ENCODE measurements around the gene PLA2G12A. TPM values are rescaled to one million over a fixed set of nuclear protein-coding genes. Genes with fewer than 3 reads are reported as not detected.

The PLA2G12A gene
- total RNA-seq, 1 donor from 2014 or later, result 31.1 TPM

DNA sequence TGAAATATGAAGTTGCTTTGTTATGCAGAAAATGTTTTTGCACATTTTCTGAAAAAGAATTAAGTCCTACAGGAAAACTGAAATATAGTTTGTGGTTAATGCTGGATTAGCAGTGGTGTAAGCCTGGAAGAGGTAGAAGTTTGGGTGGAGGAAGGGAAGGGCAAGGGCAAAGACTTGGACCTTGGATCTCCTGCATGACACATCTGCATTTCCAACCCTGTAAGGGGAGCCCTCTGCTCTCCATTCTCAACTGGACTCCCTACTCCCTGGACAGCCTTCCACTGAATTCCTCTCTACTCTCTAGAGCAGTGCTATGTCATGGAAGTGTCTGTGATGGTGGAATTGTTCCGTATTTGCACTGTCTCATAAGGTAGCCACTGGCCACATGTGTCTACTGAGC is 31.2 kb downstream of the PLA2G12A start:
- peaks cover 21% of the 10 kb centered on the region for H3K4me1 Mint-ChIP-seq (ENCODE audit: unreplicated experiment)
- no peaks in the 10 kb centered on the region for H3K9me3 Mint-ChIP-seq (ENCODE audit: unreplicated experiment)
- peaks cover 44% of the 10 kb centered on the region for H3K36me3 Mint-ChIP-seq (ENCODE audit: low read depth, unreplicated experiment)
- TF ChIP-seq, protein P1, sequence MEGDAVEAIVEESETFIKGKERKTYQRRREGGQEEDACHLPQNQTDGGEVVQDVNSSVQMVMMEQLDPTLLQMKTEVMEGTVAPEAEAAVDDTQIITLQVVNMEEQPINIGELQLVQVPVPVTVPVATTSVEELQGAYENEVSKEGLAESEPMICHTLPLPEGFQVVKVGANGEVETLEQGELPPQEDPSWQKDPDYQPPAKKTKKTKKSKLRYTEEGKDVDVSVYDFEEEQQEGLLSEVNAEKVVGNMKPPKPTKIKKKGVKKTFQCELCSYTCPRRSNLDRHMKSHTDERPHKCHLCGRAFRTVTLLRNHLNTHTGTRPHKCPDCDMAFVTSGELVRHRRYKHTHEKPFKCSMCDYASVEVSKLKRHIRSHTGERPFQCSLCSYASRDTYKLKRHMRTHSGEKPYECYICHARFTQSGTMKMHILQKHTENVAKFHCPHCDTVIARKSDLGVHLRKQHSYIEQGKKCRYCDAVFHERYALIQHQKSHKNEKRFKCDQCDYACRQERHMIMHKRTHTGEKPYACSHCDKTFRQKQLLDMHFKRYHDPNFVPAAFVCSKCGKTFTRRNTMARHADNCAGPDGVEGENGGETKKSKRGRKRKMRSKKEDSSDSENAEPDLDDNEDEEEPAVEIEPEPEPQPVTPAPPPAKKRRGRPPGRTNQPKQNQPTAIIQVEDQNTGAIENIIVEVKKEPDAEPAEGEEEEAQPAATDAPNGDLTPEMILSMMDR (IDR thresholded peaks at IDR 0.05; ENCODE audit: unreplicated experiment), result no peak
- H3K27ac Mint-ChIP-seq (ENCODE audit: unreplicated experiment), result no peak overlapping the region
- H3K4me3 Mint-ChIP-seq (ENCODE audit: unreplicated experiment), result no peak overlapping the region
- DNase-seq (ENCODE audit: low spot score), result no peak
- H3K27me3 Mint-ChIP-seq (ENCODE audit: unreplicated experiment), result peaks cover 9% of the 10 kb centered on the region

DNA sequence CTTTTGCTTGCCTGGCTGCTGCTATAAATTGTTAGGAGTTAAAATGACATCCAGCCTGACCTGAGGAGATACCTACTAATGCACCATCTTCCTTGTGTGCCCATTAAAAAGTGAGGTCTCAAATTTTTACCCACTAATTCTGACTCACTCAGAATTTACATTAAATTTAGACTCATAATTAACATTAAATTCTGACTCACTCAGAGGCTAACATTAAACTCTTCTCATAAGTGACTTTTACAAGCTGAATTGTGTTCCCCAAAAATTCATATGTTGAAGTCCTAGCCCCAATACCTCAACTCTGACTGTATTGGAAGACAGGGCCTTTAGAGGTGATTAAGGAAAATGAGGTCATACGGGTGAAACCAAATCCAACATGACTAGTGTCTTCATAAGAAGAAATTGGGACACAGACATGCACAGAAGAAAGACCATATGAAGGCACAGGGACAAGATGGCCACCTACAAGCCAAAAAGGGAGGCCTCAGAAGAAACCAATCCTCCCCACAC is 38.4 kb downstream of the PLA2G12A start:
- no peak overlapping the region for H3K27ac Mint-ChIP-seq (ENCODE audit: unreplicated experiment)
- DNase-seq (ENCODE audit: low spot score), result no peak
- H3K9me3 Mint-ChIP-seq (ENCODE audit: unreplicated experiment), result no peaks in the 10 kb centered on the region
- H3K36me3 Mint-ChIP-seq (ENCODE audit: low read depth, unreplicated experiment), result peaks cover 42% of the 10 kb centered on the region
- TF ChIP-seq, protein P1 (IDR thresholded peaks at IDR 0.05; ENCODE audit: unreplicated experiment), result no peak
- H3K27me3 Mint-ChIP-seq (ENCODE audit: unreplicated experiment), result peaks cover 3% of the 10 kb centered on the region
- no peak overlapping the region for H3K4me3 Mint-ChIP-seq (ENCODE audit: unreplicated experiment)
- no peaks in the 10 kb centered on the region for H3K4me1 Mint-ChIP-seq (ENCODE audit: unreplicated experiment)

DNA sequence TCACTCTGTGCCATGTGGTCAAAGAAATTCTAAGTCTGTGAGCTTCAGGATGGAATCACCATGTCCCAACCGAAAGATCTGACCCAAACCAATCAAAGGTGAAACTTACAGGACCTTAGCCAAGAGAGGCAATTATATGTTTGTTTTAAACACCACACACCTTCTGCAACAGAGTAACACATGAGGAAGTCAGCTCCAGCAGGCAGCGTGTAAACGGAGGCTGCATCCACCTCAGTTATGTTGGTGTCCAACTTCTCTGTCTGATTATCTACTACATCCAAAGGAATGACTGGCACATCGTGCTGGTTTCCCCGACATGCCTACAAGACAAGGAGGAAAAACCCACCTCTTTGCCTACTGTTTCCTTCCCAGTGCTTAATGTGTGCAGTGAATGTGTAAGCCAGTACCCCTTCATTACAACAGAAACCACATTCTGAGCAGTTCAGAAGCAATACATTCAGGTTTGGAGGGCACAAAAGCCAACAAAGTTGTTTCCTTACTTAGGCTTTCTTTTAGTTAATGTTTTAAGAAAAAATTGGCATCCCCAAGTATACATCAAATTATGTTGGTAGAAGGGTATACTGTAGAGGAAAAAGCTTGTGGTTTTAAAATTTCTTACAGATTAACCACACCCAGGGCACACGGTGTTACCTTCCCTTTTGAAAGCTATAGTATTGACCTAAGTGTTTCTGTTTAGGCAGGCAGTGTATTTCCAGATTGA is 39.0 kb downstream of the PLA2G12A start:
- no peak overlapping the region for H3K27ac Mint-ChIP-seq (ENCODE audit: unreplicated experiment)
- H3K9me3 Mint-ChIP-seq (ENCODE audit: unreplicated experiment), result no peaks in the 10 kb centered on the region
- TF ChIP-seq, protein P1 (IDR thresholded peaks at IDR 0.05; ENCODE audit: unreplicated experiment), result no peak
- H3K4me3 Mint-ChIP-seq (ENCODE audit: unreplicated experiment), result no peak overlapping the region
- no peak for DNase-seq (ENCODE audit: low spot score)
- H3K36me3 Mint-ChIP-seq (ENCODE audit: low read depth, unreplicated experiment), result peaks cover 39% of the 10 kb centered on the region
- peaks cover 3% of the 10 kb centered on the region for H3K27me3 Mint-ChIP-seq (ENCODE audit: unreplicated experiment)
- no peaks in the 10 kb centered on the region for H3K4me1 Mint-ChIP-seq (ENCODE audit: unreplicated experiment)

DNA sequence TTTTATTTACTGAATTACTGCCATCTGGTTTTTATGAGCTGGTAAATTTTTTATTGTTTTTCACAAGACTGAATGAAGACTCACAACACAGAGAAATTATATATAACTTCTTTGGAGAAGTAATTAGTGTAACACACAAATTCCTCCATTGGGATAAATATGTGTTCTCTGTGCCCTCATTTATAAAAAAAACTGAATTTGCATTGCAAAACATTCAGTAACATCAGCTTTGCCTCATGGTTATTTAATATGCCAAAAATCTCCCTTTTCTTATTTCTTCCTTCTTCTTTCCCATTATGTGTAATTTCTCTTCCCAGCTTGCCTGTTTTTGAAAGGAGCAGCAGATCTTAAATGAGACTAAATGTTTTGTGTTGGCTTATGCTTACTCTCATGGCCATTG is 45.1 kb downstream of the PLA2G12A start:
- Mint-ChIP-seq H3K27ac (ENCODE audit: unreplicated experiment) (no peak overlapping the region), H3K9me3 (ENCODE audit: unreplicated experiment) (no peaks in the 10 kb centered on the region), H3K36me3 (ENCODE audit: low read depth, unreplicated experiment) (peaks cover 21% of the 10 kb centered on the region), H3K4me3 (ENCODE audit: unreplicated experiment) (no peak overlapping the region), H3K27me3 (ENCODE audit: unreplicated experiment) (peaks cover 2% of the 10 kb centered on the region), H3K4me1 (ENCODE audit: unreplicated experiment) (no peaks in the 10 kb centered on the region)
- DNase-seq (ENCODE audit: low spot score), result no peak
- TF ChIP-seq, protein P1 (IDR thresholded peaks at IDR 0.05; ENCODE audit: unreplicated experiment), result no peak

DNA sequence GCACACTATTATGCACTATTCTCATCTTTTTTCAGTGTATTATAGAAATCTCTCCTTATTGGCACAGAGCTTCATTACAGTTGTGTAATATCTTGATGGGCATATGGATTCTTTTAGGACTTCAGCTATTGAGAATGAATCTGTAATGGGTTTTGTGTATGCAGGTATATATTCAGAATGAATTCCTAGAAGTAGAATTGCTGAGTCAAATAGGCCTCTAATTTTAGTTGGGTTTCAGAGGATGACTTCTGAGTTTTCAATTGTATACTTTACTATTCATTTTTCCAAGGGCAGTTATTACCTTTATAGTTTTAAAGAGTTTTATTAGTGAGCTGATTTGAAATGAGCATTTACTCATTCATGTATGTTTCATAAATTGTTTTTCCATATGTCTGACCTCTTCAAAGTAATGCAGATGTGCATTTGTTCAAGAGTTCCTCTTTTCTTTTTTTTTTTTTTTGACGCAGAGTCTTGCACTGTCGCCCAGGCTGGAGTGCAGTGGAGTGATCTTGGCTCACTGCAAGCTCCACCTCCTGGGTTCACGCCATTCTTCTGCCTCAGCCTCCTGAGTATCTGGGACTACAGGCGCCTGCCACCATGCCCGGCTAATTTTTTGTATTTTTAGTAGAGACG is 46.1 kb downstream of the PLA2G12A start:
- H3K27me3 Mint-ChIP-seq (ENCODE audit: unreplicated experiment), result peaks cover 6% of the 10 kb centered on the region
- no peak overlapping the region for H3K4me3 Mint-ChIP-seq (ENCODE audit: unreplicated experiment)
- H3K4me1 Mint-ChIP-seq (ENCODE audit: unreplicated experiment), result no peaks in the 10 kb centered on the region
- H3K36me3 Mint-ChIP-seq (ENCODE audit: low read depth, unreplicated experiment), result peaks cover 26% of the 10 kb centered on the region
- no peak for DNase-seq (ENCODE audit: low spot score)
- no peaks in the 10 kb centered on the region for H3K9me3 Mint-ChIP-seq (ENCODE audit: unreplicated experiment)
- no peak overlapping the region for H3K27ac Mint-ChIP-seq (ENCODE audit: unreplicated experiment)
- TF ChIP-seq, protein P1 (IDR thresholded peaks at IDR 0.05; ENCODE audit: unreplicated experiment), result no peak
